HepG2 (cell line): ENCODE results near the gene SH3BP2. TPM values are rescaled to one million over a fixed set of nuclear protein-coding genes. Genes with fewer than 3 reads are reported as not detected.

ENCODE experiments used
- ATAC-seq: fragments of 200-7000 bp; cut with Tn5 transposase; 3 replicates; pipeline ENCODE4 v1.9.1; 2020; ENCODE audit warnings: mild to moderate bottlenecking, moderate library complexity
- BruUV-seq: library from RNA; stranded (reverse); fragments of 400-500 nt; replicated peaks from 2 replicates; lab custom pipeline; 2021; lab: Mats Ljungman, UMichigan
- CTCF ChIA-PET: fragments of 300-600 bp; formaldehyde crosslinking; extraction: SDS; loops from one replicate; lab custom pipeline; 2021; ENCODE audit warnings: low total read pairs, inconsistent platforms, low intra/inter-chr PET ratio; lab: Yijun Ruan, JAX
- POLR2A ChIA-PET: fragments of 350-600 bp; sonication (Branson Sonifier 250); formaldehyde crosslinking; loops from one replicate; lab custom pipeline; 2020; ENCODE audit warnings: antibody characterized with exemption, inconsistent platforms; lab: Yijun Ruan, JAX
- DNase-seq: peaks from one replicate; pipeline ENCODE4 v3.0.0-alpha.2; 2015; ENCODE audit warnings: low spot score
- FAIRE-seq: peaks from 3 replicates; lab custom pipeline; 2011; peaks lifted over from hg19 to GRCh38; lab: Jason Lieb, UNC
- H2AFZ ChIP-seq: one replicate; pipeline ENCODE4 v1.6.1; 2011; ENCODE audit warnings: low read length, inconsistent platforms
- H3K27ac ChIP-seq: fragments of 300-600 bp; 3 replicates; pipeline ENCODE4 v1.8.0; 2011; ENCODE audit warnings: mixed run types, mild to moderate bottlenecking, mixed read lengths, low read length, inconsistent platforms; ENCODE audit not compliant: insufficient read depth; ENCODE audit errors: extremely low read length
- H3K27me3 ChIP-seq, 2 experiments: fragments of 200-600 bp in 1 of 2; 2 replicates in 1 of 2; 3 replicates in 1 of 2; pipeline versions ENCODE4 v1.6.0 to v1.8.0; 2011; ENCODE audit warnings: low read length in 2 of 2, mild to moderate bottlenecking in 2 of 2, moderate library complexity in 2 of 2, inconsistent platforms in 1 of 2; ENCODE audit not compliant: insufficient read depth in 2 of 2, control insufficient read depth in 1 of 2
- H3K36me3 ChIP-seq, 2 experiments: fragments of 200-600 bp in 1 of 2; replicated peaks in 1 of 2; 2 replicates in 1 of 2; 3 replicates in 1 of 2; pipeline versions ENCODE4 v1.5.1 to v1.8.0; 2011; ENCODE audit warnings: low read length in 2 of 2, inconsistent platforms in 1 of 2; ENCODE audit not compliant: insufficient read depth in 2 of 2, control insufficient read depth in 1 of 2
- H3K4me1 ChIP-seq: 2 replicates; pipeline ENCODE4 v1.5.1; 2012; ENCODE audit warnings: low read length, inconsistent platforms; ENCODE audit not compliant: insufficient read depth
- H3K4me2 ChIP-seq: 2 replicates; pipeline ENCODE4 v1.6.0; 2011; ENCODE audit warnings: low read depth, low read length, inconsistent platforms
- H3K4me3 ChIP-seq, 3 experiments: fragments of 200-600 bp in 1 of 3; sonication (generic), shearing (Covaris generic) in 1 of 3; replicated peaks in 1 of 3; 2 replicates each; pipeline ENCODE4 v1.5.1; 2011 to 2016; ENCODE audit warnings: low read length in 3 of 3, inconsistent platforms in 2 of 3, low read depth in 2 of 3, mild to moderate bottlenecking in 2 of 3, control low read depth in 1 of 3, mixed read lengths in 1 of 3; ENCODE audit not compliant: insufficient read depth in 1 of 3
- H3K79me2 ChIP-seq: one replicate; pipeline ENCODE4 v1.6.1; 2011; ENCODE audit warnings: low read length, inconsistent platforms; ENCODE audit not compliant: insufficient read depth
- H3K9ac ChIP-seq: 2 replicates; pipeline ENCODE4 v1.6.0; 2011; ENCODE audit warnings: mild to moderate bottlenecking, low read depth, low read length, inconsistent platforms; ENCODE audit not compliant: insufficient read depth
- H3K9me3 ChIP-seq: 2 replicates; pipeline ENCODE4 v1.5.1; 2012; ENCODE audit warnings: mild to moderate bottlenecking, low read length
- H4K20me1 ChIP-seq: 2 replicates; pipeline ENCODE4 v1.6.0; 2011; ENCODE audit warnings: inconsistent platforms, mild to moderate bottlenecking, low read length, moderate library complexity; ENCODE audit not compliant: insufficient read depth
- AGO2 ChIP-seq: fragments of 200-400 bp; formaldehyde crosslinking; optimal IDR thresholded peaks from 2 replicates; pipeline ENCODE3; 2017; ENCODE audit warnings: mild to moderate bottlenecking, low read depth, low read length, moderate library complexity
- AKAP8 ChIP-seq: sonication (generic); formaldehyde crosslinking; IDR thresholded peaks from 2 replicates; pipeline ENCODE4 v1.5.1; 2020; ENCODE audit warnings: mild to moderate bottlenecking, missing genetic modification reagents
- GABPB1 ChIP-seq: IDR thresholded peaks from 2 replicates; pipeline ENCODE4 v1.6.1; 2016; ENCODE audit warnings: mild to moderate bottlenecking, missing genetic modification reagents, moderate library complexity, missing compliant biosample characterization
- HNRNPL ChIP-seq: fragments of 200-400 bp; formaldehyde crosslinking; IDR thresholded peaks from 2 replicates; pipeline ENCODE4 v1.6.1; 2017; ENCODE audit warnings: mild to moderate bottlenecking, low read depth, low read length
- IRX3 ChIP-seq: sonication (generic); formaldehyde crosslinking; IDR thresholded peaks from 2 replicates; pipeline ENCODE4 v1.8.1; 2023; ENCODE audit warnings: mild to moderate bottlenecking, low read depth, missing genetic modification reagents, borderline replicate concordance
- MTA1 ChIP-seq: sonication (generic); formaldehyde crosslinking; IDR thresholded peaks from 2 replicates; pipeline ENCODE4 v1.4.0; 2020; ENCODE audit warnings: missing genetic modification reagents, mild to moderate bottlenecking, borderline replicate concordance
- NKX3-1 ChIP-seq: sonication (generic); formaldehyde crosslinking; IDR thresholded peaks from 2 replicates; pipeline ENCODE4 v1.5.0; 2020; ENCODE audit warnings: missing genetic modification reagents
- ZBTB20 ChIP-seq: sonication (generic); formaldehyde crosslinking; IDR thresholded peaks from 2 replicates; pipeline ENCODE4 v1.8.1; 2023; ENCODE audit warnings: missing genetic modification reagents, low read depth, mild to moderate bottlenecking, borderline replicate concordance
- ZFAT ChIP-seq: sonication (generic); formaldehyde crosslinking; conservative IDR thresholded peaks from 2 replicates; pipeline ENCODE4 v1.8.1; 2023; ENCODE audit warnings: missing genetic modification reagents, inconsistent platforms
- ZNF513 ChIP-seq: sonication (generic); formaldehyde crosslinking; conservative IDR thresholded peaks from 2 replicates; pipeline ENCODE4 v1.5.0; 2020; ENCODE audit warnings: missing genetic modification reagents
- WGBS: methylation state at CpG from one replicate; pipeline ENCODE4 v1.1.6; 2017; ENCODE audit warnings: low lambda C conversion rate; 5-methylcytosine and 5-hydroxymethylcytosine counted together
- in situ Hi-C: cut with HindIII; loops from 2 replicates; pipeline ENCODE4 v1.10.0; 2017; ENCODE audit warnings: low pct_unique_long_range_greater_than_20kb; ENCODE audit not compliant: extremely low pct_ligation_motif_present
- intact Hi-C: fragments of 100-400 bp; cut with micrococcal nuclease; formaldehyde crosslinking; loops from one replicate; pipeline ENCODE4 v1.10.0; 2022; ENCODE audit not compliant: unreplicated experiment
- polyA plus RNA-seq, 8 experiments: library from polyadenylated mRNA; depleted of rRNA in 3 of 8; stranded (reverse) in 7 of 8; unstranded in 1 of 8; fragments of >200 nt; fragmentation: Illumina TruSeq in 4 of 8; extraction: Trizol in 4 of 8; gene quantifications; 2 replicates each; pipeline versions ENCODE4 v1.2.1 to v1.2.3, GENCODE V29; 2011 to 2016; ENCODE audit warnings: low read depth in 4 of 8, missing spikeins in 1 of 8, mixed read lengths in 1 of 8; ENCODE audit not compliant: insufficient read depth in 1 of 8
- total RNA-seq, 5 experiments: library from RNA; depleted of rRNA; stranded (reverse); fragments of >200 nt; fragmentation: Illumina TruSeq; extraction: Trizol; gene quantifications; 2 replicates each; pipeline ENCODE4 v1.2.3, GENCODE V29; 2016; ENCODE audit warnings: low read depth in 1 of 5

SH3BP2 gene
- total and polyA plus RNA-seq, 2 of the 13 experiments (the other 11 are each of a cell fraction or from before 2014, with no cell fraction given) = 16.9 to 34.5 TPM

- no peak for FAIRE-seq
- Histone ChIP-seq H3K4me3 (no peak overlapping the region), H3K36me3 (peaks cover 1 to 11% of the 10 kb centered on the region in 2 experiments; a peak in 2 of 5 replicates), H3K9me3 (no peaks in the 10 kb centered on the region), H3K9ac (no peak overlapping the region), H2AFZ (no peak overlapping the region), H3K4me2 (no peak overlapping the region)
- DNase-seq = no peak
- BruUV-seq = no TSS peak
- in situ Hi-C loops = no loop called here
- no peak for ATAC-seq
- POLR2A ChIA-PET = interaction anchor here (1.6 kb wide), 1 partner anchor 37 kb away, joined by 5 read pairs; no protein-coding TSS in a partner anchor
- TF ChIP-seq ZNF513 (CRISPR knock-in tag) (no peak), AGO2 (peak; percentile 44), NKX3-1 (no peak), ZBTB20 (no peak), AKAP8 (CRISPR knock-in tag) (0 out of 2 replicates have a peak, but pooled peaks have one; percentile 10), IRX3 (CRISPR knock-in tag) (no peak), HNRNPL (peak; percentile 86), GABPB1 (0 out of 2 replicates have a peak, but pooled peaks have one; percentile 4), ZFAT (CRISPR knock-in tag) (no peak), MTA1 (CRISPR knock-in tag) (no peak)
- TF ChIP-seq, all 625 proteins: peak for 4
- 93% methylated on average over 19 of the region's 23 CpGs for WGBS
- peaks cover 86% of the 10 kb centered on the region for H3K4me1 ChIP-seq
- H4K20me1 ChIP-seq = no peaks in the 10 kb centered on the region
- H3K79me2 ChIP-seq = peaks cover 55% of the 10 kb centered on the region
- H3K27me3 ChIP-seq = no peaks in the 10 kb centered on the region
- H3K27ac ChIP-seq = peak overlapping the region; percentile 36
- intact Hi-C loops = no loop called here
- CTCF ChIA-PET = no interaction called here
These were observed 4.8 kb downstream of the SH3BP2 start for GRCh38 chr4:2797545-2798305.
